Measurements from ENCODE around the gene RBM47.

DNA sequence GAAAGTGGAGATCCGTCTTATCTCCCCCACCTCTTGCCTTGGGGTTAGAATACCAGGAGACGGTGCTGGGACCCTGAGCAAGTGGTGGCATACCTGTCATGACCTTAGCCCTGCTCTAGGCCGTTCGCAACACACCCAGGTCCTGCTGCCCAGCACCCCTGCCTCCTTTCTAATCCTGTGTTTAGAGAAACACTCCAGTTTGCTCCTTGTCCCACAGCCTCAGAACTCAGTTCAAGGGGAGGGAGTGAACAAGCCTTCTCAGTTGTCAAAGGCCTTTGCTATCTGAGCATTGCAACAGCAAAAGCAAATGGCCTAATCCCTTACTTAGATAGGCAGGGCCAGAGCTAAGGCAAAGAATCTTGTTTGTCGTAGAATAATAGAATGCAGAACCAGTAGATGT is 226.6 kb downstream of the RBM47 start:
- TF ChIP-seq POLR2AphosphoS5 (IDR thresholded peaks at IDR 0.05; ENCODE audit: insufficient read depth in 1 of 2, low read depth in 1 of 2) = no peak
- TF ChIP-seq, protein P1, sequence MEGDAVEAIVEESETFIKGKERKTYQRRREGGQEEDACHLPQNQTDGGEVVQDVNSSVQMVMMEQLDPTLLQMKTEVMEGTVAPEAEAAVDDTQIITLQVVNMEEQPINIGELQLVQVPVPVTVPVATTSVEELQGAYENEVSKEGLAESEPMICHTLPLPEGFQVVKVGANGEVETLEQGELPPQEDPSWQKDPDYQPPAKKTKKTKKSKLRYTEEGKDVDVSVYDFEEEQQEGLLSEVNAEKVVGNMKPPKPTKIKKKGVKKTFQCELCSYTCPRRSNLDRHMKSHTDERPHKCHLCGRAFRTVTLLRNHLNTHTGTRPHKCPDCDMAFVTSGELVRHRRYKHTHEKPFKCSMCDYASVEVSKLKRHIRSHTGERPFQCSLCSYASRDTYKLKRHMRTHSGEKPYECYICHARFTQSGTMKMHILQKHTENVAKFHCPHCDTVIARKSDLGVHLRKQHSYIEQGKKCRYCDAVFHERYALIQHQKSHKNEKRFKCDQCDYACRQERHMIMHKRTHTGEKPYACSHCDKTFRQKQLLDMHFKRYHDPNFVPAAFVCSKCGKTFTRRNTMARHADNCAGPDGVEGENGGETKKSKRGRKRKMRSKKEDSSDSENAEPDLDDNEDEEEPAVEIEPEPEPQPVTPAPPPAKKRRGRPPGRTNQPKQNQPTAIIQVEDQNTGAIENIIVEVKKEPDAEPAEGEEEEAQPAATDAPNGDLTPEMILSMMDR (IDR thresholded peaks at IDR 0.05) = no peak
- no peak for TF ChIP-seq POLR2A (IDR thresholded peaks at IDR 0.05)

Measured in vagina (tissue), 2 donors.